HG03521 (cell line): Measurements from ENCODE around the gene DNAH8.
"Not testable (repeated sequence)": the region's sequence is repeated elsewhere in the genome, so short reads cannot be mapped to it uniquely, and the experiment has no call there.

ENCODE experiments used
- ATAC-seq: cut with Tn5 transposase; IDR thresholded peaks from one replicate; pipeline ENCODE4 v1.9.1; 2021; ENCODE audit warnings: mild to moderate bottlenecking, moderate library complexity; ENCODE audit not compliant: unreplicated experiment

The DNAH8 gene

GRCh38 chr6:38697846-38698245 lies 17.3 kb upstream of the DNAH8 start:
- no peak for ATAC-seq

DNA sequence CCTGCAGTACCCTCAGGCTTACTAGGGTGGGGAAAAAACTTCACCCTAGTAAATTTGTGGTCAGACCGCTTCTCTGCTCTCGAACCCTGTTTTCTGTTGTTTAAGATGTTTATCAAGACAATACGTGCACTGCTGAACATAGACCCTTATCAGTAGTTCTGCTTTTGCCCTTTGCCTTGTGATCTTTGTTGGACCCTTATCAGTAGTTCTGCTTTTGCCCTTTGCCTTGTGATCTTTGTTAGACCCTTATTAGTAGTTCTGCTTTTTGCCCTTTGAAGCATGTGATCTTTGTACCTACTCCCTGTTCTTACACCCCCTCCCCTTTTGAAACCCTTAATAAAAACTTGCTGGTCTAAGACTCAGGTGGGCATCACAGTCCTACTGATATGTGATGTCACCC lies 15.4 kb upstream of the DNAH8 start:
- ATAC-seq, result not testable (repeated sequence)

GRCh38 chr6:38701551-38701950 lies 13.6 kb upstream of the DNAH8 start:
- ATAC-seq, result no peak

DNA sequence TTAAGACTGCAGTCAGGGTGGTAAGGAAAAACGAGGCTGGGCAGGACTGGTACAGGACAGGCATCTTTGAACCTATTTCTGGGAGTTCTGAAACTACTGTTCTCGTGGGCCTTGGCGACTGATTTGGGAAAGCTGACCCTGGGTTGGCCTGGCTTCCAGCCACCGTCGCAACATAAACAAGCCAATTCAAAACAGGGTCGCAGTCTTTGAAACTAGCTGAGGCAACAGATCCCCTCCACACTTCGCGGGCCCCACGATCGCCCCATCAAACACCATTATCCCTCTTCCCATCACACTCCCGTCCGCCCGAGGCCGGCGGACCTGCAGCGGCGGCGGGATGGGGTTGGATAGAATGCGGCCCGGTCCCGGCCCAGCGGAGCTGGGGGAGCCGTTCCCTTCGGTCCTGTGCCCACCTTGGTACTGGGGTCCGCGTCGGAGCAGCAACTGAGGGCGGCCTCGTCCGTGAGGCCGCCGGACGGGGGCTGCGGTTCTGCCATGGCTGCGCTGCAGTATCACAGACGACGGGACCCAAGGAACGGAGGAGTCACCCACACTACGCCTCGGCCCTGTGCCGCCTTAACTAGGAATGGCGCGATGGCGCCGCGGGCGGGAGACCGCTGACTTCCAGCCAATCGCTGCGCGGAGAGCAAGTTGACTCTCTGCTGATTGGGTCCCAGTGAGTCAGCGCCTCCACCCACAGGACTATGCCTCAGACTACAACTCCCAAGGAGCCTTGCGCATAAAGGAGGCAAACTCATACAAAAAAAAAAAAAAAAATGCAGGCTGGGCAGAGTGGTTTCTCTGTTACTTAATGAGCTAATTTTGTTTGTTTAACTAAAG lies 12.3 kb upstream of the DNAH8 start, which contains the start of gene GLO1:
GLO1 (minus strand) TSS at position 588 of the 840 bp plus-strand sequence; CDS start at position 497, 91 bp downstream.
- ATAC-seq, result peak; percentile 99

- no peak for ATAC-seq
Observed at GRCh38 chr6:38703949-38704590, 11.0 kb upstream of the DNAH8 start.

DNA sequence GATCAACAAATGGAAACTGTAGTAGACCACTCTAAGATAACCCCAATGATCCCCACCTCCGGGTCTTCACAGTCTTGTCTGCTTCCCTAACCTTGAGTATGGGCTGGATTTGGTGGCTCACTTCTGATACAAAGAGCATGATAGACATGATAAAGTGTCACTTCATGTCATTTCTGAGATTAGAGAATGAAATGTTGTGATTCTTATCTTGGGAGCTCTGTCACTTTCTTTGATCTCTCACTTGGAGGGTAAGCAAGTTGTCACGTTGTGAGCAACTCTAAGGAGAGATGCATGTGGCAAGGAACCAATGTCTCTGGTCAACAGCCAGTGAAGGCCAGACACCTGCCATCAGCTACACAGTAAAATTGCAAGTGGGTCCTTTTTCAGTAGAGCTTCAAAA lies 9.2 kb upstream of the DNAH8 start:
- ATAC-seq, result no peak

DNA sequence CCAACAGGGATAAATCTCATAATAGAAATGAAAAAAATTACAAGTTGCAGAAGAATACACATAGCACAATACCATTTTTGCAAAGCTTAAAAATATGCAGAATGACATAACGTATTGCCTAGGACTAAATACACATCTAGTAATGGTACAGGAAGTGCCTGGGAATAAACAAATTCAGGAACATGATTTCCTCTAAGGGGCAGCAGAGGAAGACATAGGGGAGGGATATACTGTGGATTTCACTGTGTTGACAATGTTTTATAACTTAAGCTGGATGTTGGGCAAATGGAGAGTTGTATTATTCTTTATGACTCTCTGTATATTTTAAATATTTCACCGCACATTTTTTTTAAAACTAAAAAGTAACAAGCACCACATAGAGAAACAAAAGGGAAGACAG lies 6.6 kb upstream of the DNAH8 start:
- no peak for ATAC-seq

DNA sequence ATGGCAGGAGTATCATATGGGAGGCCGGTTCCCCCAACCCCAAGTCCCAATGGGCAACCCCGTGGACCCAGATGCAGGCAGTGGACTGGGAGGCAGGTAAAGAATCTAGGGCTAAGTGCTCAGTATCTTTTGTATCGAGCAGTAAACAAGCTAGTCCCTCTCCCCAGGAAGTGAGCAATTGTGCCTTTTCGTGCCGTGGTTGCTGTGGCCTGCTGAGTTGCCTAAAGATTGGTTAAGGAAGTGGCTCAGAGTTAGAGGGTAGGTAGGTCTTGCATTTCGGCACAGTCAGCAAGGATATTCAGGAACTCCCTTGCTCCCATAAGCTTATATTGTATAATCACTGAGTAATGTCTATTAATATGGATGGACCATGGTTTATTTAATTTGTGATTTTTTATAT lies 1.3 kb upstream of the DNAH8 start:
- ATAC-seq, result no peak

- ATAC-seq, result no peak
Observed at GRCh38 chr6:38714239-38715015, 684 bp upstream of the DNAH8 start.

GRCh38 chr6:38716825-38717224 lies 1.7 kb downstream of the DNAH8 start:
- ATAC-seq, result no peak

- no peak for ATAC-seq
Observed at GRCh38 chr6:38719358-38719757, 4.2 kb downstream of the DNAH8 start.

GRCh38 chr6:38720295-38720694 lies 5.2 kb downstream of the DNAH8 start:
- no peak for ATAC-seq

DNA sequence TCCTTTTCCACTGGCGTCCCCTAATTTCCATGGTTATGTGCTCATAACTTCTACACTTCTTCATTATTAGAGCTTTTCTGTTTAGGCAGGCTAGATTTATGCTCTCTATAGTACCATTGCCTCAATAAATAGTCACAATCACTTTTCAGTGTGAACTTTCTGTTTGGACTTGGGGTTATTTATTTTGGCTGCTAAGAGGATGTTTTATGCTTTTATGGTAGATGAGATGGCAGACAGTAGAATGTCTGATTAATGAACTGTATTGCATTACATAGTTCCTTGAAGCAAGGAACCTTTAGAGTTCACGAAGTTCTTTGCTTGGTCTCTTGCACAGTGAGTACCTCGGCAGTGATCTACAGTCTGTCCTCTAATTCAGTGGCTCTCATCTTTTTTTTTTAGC lies 6.9 kb downstream of the DNAH8 start:
- ATAC-seq, result no peak

- ATAC-seq, result no peak
Observed at GRCh38 chr6:38722727-38723334, 7.7 kb downstream of the DNAH8 start.

GRCh38 chr6:38723783-38724182 lies 8.7 kb downstream of the DNAH8 start:
- ATAC-seq, result no peak

DNA sequence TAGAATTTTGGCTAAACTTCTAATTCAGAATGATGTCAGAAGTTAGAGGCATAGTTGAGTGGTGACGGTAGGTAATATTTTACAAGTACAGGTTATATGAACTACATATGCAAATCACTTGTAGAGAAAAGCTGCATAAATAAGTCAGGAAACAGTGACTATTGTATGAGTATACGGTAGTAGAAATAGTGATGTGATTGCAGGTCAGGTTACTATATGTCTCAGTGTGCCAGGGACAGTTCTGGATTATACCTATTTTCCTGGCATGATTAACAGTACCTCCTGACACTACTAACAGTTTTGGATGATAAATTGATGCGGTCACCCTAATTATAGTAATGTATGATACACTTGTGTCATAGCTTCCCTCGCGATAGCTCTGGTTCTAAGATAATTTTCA lies 9.2 kb downstream of the DNAH8 start:
- ATAC-seq, result no peak

DNA sequence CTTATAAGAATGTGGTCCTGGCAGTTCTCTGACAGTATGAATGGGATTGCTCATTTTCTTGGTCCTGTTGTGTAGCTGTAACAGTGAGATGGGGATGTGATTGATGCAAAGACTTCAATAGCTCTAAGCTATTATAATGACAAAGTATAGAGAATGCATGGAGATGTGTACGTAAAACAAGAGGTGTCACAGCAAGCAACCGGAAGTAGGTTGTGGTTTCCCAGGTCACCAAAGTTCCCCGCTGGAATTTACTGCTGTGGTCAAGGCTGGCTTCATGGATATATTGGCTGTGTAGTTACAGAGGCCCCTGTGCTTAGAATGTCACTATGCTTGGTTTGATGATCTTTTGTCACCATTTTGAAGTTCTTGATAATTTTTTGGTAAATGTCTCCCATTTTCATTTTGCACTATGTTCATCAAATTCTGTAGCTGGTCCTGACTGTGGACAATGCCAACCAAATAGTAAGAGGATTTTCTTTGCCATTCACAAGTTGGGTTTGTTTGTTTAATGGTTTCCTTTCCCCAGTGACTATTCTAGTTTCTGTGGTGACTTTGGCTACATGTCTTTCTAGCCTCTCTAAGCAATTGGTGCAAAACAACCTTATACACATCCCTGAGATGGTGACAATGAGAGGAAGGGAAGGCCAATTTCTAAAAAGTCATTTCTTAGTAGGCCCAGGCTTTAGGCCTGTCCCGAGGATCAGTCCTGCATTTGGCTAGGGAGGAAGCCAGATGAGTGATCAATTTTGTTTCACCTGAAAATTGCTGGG lies 10.5 kb downstream of the DNAH8 start:
- ATAC-seq, result no peak

DNA sequence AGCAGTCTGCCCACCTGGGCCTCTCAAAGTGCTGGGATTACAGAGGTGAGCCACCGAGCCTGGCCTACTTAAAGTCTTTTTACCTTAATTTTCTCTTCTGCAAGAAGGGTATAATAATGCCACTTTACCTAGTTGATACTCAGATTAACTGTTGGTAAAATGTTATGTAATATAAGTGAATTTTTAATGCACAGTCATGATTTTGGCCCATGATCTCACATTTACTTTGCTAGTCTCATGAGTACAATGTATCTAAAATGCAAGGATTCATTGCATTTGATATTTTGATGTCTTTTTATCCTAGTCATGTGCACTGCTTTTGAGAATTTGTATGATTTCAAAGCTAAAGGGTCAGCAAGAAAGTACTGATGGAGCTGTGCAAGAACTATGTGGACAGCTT lies 13.1 kb downstream of the DNAH8 start:
- no peak for ATAC-seq

DNA sequence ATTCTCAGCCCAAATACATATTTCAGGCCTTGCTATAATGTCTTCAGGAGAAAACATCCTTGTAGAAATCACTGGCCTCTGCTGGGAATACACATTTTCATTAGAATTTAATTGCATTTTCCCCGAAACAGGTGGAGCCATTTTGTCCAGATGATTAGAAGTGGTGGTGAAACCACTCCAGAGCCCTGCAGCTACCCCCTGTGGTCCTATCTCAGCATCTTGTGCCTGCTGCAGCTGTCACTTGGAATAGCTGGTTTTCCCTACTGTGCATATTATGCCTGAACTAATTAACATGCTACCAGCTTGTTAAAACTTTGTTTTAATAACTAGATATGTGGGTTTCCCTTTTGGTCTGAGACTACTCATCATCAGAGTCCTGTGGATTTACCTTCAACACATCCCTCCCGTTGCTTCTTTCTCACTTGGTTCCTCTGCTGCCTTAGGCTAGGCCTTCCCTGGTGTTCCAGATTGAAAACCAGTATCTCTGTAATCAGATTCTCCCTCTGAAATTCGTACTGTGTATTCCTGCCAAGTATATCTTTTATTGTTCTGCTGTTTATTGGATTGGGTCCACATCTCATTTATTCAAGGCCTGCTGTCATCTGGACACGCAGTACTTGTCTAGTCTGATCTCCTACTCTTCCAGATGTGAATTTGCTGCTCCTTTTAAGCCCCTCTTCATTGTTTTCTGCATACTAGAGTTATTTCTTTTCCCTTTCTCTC lies 15.2 kb downstream of the DNAH8 start:
- ATAC-seq, result no peak

GRCh38 chr6:38736951-38737350 lies 21.8 kb downstream of the DNAH8 start:
- ATAC-seq, result no peak
